Measurements from ENCODE around the gene SLC35F2. TPM values are rescaled to one million over a fixed set of nuclear protein-coding genes. Genes with fewer than 3 reads are reported as not detected.

SLC35F2 gene
- total and polyA plus RNA-seq, 11 donors: 0.22 to 2.1 (median 1.1) TPM

GRCh38 chr11:107856180-107856980, 2.2 kb downstream of the SLC35F2 start:
- peaks cover 0 to 23% (median 13%) of the 10 kb centered on the region in 12 donors for H3K4me1 ChIP-seq
- peaks cover 0 to 13% (median 0%) of the 10 kb centered on the region in 9 donors for H3K27me3 ChIP-seq
- TF ChIP-seq, protein P1, sequence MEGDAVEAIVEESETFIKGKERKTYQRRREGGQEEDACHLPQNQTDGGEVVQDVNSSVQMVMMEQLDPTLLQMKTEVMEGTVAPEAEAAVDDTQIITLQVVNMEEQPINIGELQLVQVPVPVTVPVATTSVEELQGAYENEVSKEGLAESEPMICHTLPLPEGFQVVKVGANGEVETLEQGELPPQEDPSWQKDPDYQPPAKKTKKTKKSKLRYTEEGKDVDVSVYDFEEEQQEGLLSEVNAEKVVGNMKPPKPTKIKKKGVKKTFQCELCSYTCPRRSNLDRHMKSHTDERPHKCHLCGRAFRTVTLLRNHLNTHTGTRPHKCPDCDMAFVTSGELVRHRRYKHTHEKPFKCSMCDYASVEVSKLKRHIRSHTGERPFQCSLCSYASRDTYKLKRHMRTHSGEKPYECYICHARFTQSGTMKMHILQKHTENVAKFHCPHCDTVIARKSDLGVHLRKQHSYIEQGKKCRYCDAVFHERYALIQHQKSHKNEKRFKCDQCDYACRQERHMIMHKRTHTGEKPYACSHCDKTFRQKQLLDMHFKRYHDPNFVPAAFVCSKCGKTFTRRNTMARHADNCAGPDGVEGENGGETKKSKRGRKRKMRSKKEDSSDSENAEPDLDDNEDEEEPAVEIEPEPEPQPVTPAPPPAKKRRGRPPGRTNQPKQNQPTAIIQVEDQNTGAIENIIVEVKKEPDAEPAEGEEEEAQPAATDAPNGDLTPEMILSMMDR (IDR thresholded peaks at IDR 0.05): no peak
- no peak for TF ChIP-seq POLR2A (IDR thresholded peaks at IDR 0.05)
- ATAC-seq: no peak
- H3K36me3 ChIP-seq: no peaks in the 10 kb centered on the region
- intact Hi-C loops (cut with DNase I): no loop called here
- no peaks in the 10 kb centered on the region for H3K9me3 ChIP-seq
- WGBS, 4 donors: 72 to 77% (median 73%) methylated on average over 10 of the region's 10 CpGs
- H3K27ac ChIP-seq: no peak overlapping the region
- DNase-seq: no peak
- H3K4me3 ChIP-seq: no peak overlapping the region

- intact Hi-C loops (cut with DNase I): no loop called here
- H3K9me3 ChIP-seq: no peaks in the 10 kb centered on the region
- no peak for DNase-seq
- no peaks in the 10 kb centered on the region for H3K36me3 ChIP-seq
- 93 to 96% (median 94%) methylated on average over 6 of the region's 6 CpGs for WGBS, 4 donors
- peaks cover 0 to 5% (median under 1%) of the 10 kb centered on the region in 12 donors for H3K4me1 ChIP-seq
- ATAC-seq: no peak
- H3K27ac ChIP-seq: no peak overlapping the region
- H3K4me3 ChIP-seq: no peak overlapping the region
- H3K27me3 ChIP-seq: peaks cover 0 to under 1% (median 0%) of the 10 kb centered on the region in 9 donors
- TF ChIP-seq, protein P1 (IDR thresholded peaks at IDR 0.05): no peak
Measured at GRCh38 chr11:107853070-107853469, 5.5 kb downstream of the SLC35F2 start.

DNA sequence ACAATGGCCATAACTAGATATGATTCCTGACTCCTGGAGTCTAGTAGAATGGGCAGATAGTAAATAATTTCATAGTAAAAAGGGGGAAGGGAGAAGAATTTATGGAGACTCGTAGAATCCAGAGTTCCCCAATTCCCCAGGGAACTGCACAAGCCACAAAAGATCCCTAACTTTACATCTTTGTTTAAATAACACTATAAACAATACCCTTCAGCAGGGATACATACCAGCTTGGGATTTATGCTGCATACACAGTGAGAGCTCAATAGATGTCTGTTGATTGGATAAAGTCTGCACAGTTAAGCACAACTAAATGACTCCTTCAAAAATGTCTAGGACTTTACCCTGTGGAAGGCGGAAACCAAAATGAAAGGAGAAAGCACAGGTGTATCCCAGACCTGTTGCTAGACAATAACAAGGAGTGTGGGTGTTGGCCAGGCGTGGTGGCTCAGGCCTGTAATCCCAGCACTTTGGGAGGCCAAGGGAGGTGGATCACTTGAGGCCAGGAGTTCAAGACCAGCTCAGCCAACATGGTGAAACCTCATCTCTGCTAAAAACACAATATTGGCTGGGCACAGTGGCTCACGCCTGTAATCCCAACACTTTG, 6.8 kb downstream of the SLC35F2 start:
- intact Hi-C loops (cut with DNase I): no loop called here

GRCh38 chr11:107849790-107850189, 8.8 kb downstream of the SLC35F2 start:
- no peak for DNase-seq
- TF ChIP-seq, protein P1 (IDR thresholded peaks at IDR 0.05): no peak
- TF ChIP-seq POLR2A (IDR thresholded peaks at IDR 0.05): no peak
- H3K36me3 ChIP-seq: no peaks in the 10 kb centered on the region
- H3K27ac ChIP-seq: no peak overlapping the region
- H3K9me3 ChIP-seq: no peaks in the 10 kb centered on the region
- no peak for ATAC-seq
- H3K27me3 ChIP-seq: no peaks in the 10 kb centered on the region
- intact Hi-C loops (cut with DNase I): no loop called here
- no peak overlapping the region for H3K4me3 ChIP-seq
- H3K4me1 ChIP-seq: no peaks in the 10 kb centered on the region

More for the DNA sequence above, 6.8 kb downstream of the SLC35F2 start:
- DNase-seq (no peak), ATAC-seq (no peak)
- H3K27ac ChIP-seq: no peak overlapping the region
- no peaks in the 10 kb centered on the region for H3K36me3 ChIP-seq
- no peaks in the 10 kb centered on the region for H3K4me1 ChIP-seq
- H3K27me3 ChIP-seq: no peaks in the 10 kb centered on the region
- 83 to 91% (median 84%) methylated on average over 4 of the region's 4 CpGs for WGBS, 4 donors
- no peak overlapping the region for H3K4me3 ChIP-seq
- H3K9me3 ChIP-seq: no peaks in the 10 kb centered on the region
- TF ChIP-seq POLR2A (IDR thresholded peaks at IDR 0.05): no peak
